ENCODE data around the gene SORCS2. TPM values are rescaled to one million over a fixed set of nuclear protein-coding genes. Genes with fewer than 3 reads are reported as not detected.

Gene SORCS2
- polyA plus RNA-seq, 1 of the 3 experiments (the other 2 are of a cell fraction), result 1.6 TPM

GRCh38 chr4:7677086-7677485 lies 484.7 kb downstream of the SORCS2 start:
- TF ChIP-seq GATA2 (CRISPR knock-in tag; IDR thresholded peaks at IDR 0.05) (no peak), PBX3 (IDR thresholded peaks at IDR 0.05) (no peak), YY1 (IDR thresholded peaks at IDR 0.05; ENCODE audit: low read depth) (no peak), REST (IDR thresholded peaks at IDR 0.05; ENCODE audit: low read depth, low read length) (no peak), SMC3 (IDR thresholded peaks at IDR 0.05; ENCODE audit: low read depth, low read length) (no peak), RCOR1 (IDR thresholded peaks at IDR 0.05; ENCODE audit: low read length) (no peak), RXRA (IDR thresholded peaks at IDR 0.05; ENCODE audit: borderline replicate concordance, low read depth) (no peak), ELF1 (IDR thresholded peaks at IDR 0.05) (no peak), FOSL2 (IDR thresholded peaks at IDR 0.05; ENCODE audit: borderline replicate concordance, low read depth) (no peak), TEAD4 (IDR thresholded peaks at IDR 0.05; ENCODE audit: borderline replicate concordance, insufficient read depth) (no peak), NRF1 (IDR thresholded peaks at IDR 0.05; ENCODE audit: low read depth, low read length) (no peak), FOXJ3 (CRISPR knock-in tag; IDR thresholded peaks at IDR 0.05) (no peak), POLR2AphosphoS5 (IDR thresholded peaks at IDR 0.05; ENCODE audit: low read depth, low read length) (no peak), RAD21 (IDR thresholded peaks at IDR 0.05; ENCODE audit: low read length) (no peak), EZH2phosphoT487 (IDR thresholded peaks at IDR 0.05; ENCODE audit: borderline replicate concordance, low read depth) (no peak), SIN3A (IDR thresholded peaks at IDR 0.05; ENCODE audit: borderline replicate concordance, low read depth, low read length) (no peak), CHD2 (IDR thresholded peaks at IDR 0.05; ENCODE audit: low read length, partially characterized antibody) (no peak)
- TF ChIP-seq, protein P1, sequence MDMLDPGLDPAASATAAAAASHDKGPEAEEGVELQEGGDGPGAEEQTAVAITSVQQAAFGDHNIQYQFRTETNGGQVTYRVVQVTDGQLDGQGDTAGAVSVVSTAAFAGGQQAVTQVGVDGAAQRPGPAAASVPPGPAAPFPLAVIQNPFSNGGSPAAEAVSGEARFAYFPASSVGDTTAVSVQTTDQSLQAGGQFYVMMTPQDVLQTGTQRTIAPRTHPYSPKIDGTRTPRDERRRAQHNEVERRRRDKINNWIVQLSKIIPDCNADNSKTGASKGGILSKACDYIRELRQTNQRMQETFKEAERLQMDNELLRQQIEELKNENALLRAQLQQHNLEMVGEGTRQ (IDR thresholded peaks at IDR 0.05; ENCODE audit: borderline replicate concordance, low read depth, low read length), result no peak
- TF ChIP-seq, protein P2, sequence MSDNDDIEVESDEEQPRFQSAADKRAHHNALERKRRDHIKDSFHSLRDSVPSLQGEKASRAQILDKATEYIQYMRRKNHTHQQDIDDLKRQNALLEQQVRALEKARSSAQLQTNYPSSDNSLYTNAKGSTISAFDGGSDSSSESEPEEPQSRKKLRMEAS (IDR thresholded peaks at IDR 0.05; ENCODE audit: low read depth), result no peak
- 90% methylated on average over 15 of the region's 15 CpGs for WGBS (ENCODE audit: low lambda C conversion rate)
- POLR2A ChIA-PET, result no interaction called here

More at GRCh38 chr4:7677086-7677485, 484.7 kb downstream of the SORCS2 start:
- no peaks in the 10 kb centered on the region for H3K36me3 ChIP-seq (replicated peaks in 1 of 2; ENCODE audit: control insufficient read depth in 1 of 2, insufficient read depth in 2 of 2, low read length in 1 of 2)
- no peaks in the 10 kb centered on the region for H3K27me3 ChIP-seq (ENCODE audit: insufficient read depth)
- H2AFZ ChIP-seq (ENCODE audit: low read depth), result no peak overlapping the region
- H3K9me3 ChIP-seq, result no peaks in the 10 kb centered on the region
- DNase-seq, result no peak
- H3K27ac ChIP-seq (ENCODE audit: low read depth in 2 of 2, low read length in 1 of 2), result no peak overlapping the region
- no peak overlapping the region for H3K9ac ChIP-seq
- no peak overlapping the region for H3K4me3 ChIP-seq (ENCODE audit: low read depth in 2 of 2, low read length in 1 of 2)
- H3K4me1 ChIP-seq (ENCODE audit: control insufficient read depth in 1 of 2, insufficient read depth in 2 of 2, low read depth in 1 of 2, low read length in 1 of 2), result peaks cover 0 to 6% of the 10 kb centered on the region in 2 experiments; a peak in 1 of 4 replicates
- H4K20me1 ChIP-seq (ENCODE audit: insufficient read depth), result no peaks in the 10 kb centered on the region
- CTCF ChIA-PET, result interaction anchor here (0.7 to 1.2 kb wide), 3 partner anchors 19 to 492 kb away, joined by 3 read pairs; no protein-coding TSS in a partner anchor
- no peaks in the 10 kb centered on the region for H3F3A ChIP-seq (replicated peaks; ENCODE audit: insufficient read depth)
- no peaks in the 10 kb centered on the region for H3K79me2 ChIP-seq (ENCODE audit: insufficient read depth)
- H3K4me2 ChIP-seq, result no peak overlapping the region
- no peaks in the 10 kb centered on the region for H3K9me2 ChIP-seq

Measured in SK-N-SH (cell line).